ENCODE data around the gene DCDC1. TPM values are rescaled to one million over a fixed set of nuclear protein-coding genes. Genes with fewer than 3 reads are reported as not detected.

The DCDC1 gene
- total RNA-seq, 1 experiment from 2014 or later: 1.5 TPM

DNA sequence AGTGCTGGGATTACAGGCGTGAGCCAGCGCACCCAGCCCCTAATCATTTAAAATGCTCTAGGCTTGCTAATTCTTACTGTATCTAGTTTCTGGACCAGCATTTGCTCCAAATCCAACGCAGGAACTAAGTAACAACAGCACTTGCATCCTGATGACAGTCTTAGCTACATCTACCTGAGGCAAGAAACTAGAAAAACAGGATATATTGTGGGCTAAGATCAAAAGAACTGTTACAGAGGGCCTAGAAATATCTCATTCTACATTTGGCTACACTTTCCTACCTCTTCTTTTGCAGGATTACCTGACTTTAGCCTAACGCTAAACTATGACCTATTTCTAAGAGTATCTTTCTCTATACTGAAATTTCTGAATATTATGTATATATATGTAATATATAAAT is 7.8 kb downstream of the DCDC1 start:
- no peaks in the 10 kb centered on the region for H3K79me2 ChIP-seq (ENCODE audit: insufficient read depth, low read length)
- intact Hi-C loops (cut with micrococcal nuclease): no loop called here
- ChIA-PET POLR2A (no interaction called here), CTCF (no interaction called here), RAD21 (ENCODE audit: low non-redundant PET in 1 of 2, low total read pairs in 2 of 2, uncharacterized antibody in 2 of 2, unreplicated experiment in 2 of 2) (no interaction called here)
- H3K9me2 ChIP-seq (ENCODE audit: insufficient read depth): no peaks in the 10 kb centered on the region
- no peaks in the 10 kb centered on the region for H3K9me3 ChIP-seq (ENCODE audit: control insufficient read depth in 1 of 2, insufficient read depth in 1 of 2, low read depth in 1 of 2, low read length in 2 of 2)
- no peak overlapping the region for H3K9ac ChIP-seq (ENCODE audit: low read length)
- no peak overlapping the region for H3K27ac ChIP-seq (ENCODE audit: low read depth, low read length)
- TF ChIP-seq YY1 (IDR thresholded peaks at IDR 0.05; ENCODE audit: extremely low read depth, insufficient replicate concordance, low read depth, low read length) (no peak), ELF1 (IDR thresholded peaks at IDR 0.05; ENCODE audit: borderline replicate concordance, low read depth) (no peak), POLR2A (IDR thresholded peaks at IDR 0.05; ENCODE audit: borderline replicate concordance, extremely low read depth, insufficient read depth, insufficient read length) (no peak), MAX (IDR thresholded peaks at IDR 0.05) (no peak), SRF (IDR thresholded peaks at IDR 0.05; ENCODE audit: low read depth) (no peak), EGR1 (IDR thresholded peaks at IDR 0.05; ENCODE audit: low read depth) (no peak), POLR2AphosphoS5 (IDR thresholded peaks at IDR 0.05; ENCODE audit: low read depth, low read length) (no peak), EZH2phosphoT487 (IDR thresholded peaks at IDR 0.05; ENCODE audit: borderline replicate concordance) (no peak), CBX3 (IDR thresholded peaks at IDR 0.05; ENCODE audit: low read depth) (no peak), ZNF274 (IDR thresholded peaks at IDR 0.05; ENCODE audit: low read depth, low read length) (no peak), FOSL1 (IDR thresholded peaks at IDR 0.05; ENCODE audit: low read depth) (no peak), ZFX (IDR thresholded peaks at IDR 0.05) (no peak), JUND (IDR thresholded peaks at IDR 0.05) (no peak), ATF3 (IDR thresholded peaks at IDR 0.05) (no peak), EZH2 (IDR thresholded peaks at IDR 0.05) (no peak)
- TF ChIP-seq, protein P1, sequence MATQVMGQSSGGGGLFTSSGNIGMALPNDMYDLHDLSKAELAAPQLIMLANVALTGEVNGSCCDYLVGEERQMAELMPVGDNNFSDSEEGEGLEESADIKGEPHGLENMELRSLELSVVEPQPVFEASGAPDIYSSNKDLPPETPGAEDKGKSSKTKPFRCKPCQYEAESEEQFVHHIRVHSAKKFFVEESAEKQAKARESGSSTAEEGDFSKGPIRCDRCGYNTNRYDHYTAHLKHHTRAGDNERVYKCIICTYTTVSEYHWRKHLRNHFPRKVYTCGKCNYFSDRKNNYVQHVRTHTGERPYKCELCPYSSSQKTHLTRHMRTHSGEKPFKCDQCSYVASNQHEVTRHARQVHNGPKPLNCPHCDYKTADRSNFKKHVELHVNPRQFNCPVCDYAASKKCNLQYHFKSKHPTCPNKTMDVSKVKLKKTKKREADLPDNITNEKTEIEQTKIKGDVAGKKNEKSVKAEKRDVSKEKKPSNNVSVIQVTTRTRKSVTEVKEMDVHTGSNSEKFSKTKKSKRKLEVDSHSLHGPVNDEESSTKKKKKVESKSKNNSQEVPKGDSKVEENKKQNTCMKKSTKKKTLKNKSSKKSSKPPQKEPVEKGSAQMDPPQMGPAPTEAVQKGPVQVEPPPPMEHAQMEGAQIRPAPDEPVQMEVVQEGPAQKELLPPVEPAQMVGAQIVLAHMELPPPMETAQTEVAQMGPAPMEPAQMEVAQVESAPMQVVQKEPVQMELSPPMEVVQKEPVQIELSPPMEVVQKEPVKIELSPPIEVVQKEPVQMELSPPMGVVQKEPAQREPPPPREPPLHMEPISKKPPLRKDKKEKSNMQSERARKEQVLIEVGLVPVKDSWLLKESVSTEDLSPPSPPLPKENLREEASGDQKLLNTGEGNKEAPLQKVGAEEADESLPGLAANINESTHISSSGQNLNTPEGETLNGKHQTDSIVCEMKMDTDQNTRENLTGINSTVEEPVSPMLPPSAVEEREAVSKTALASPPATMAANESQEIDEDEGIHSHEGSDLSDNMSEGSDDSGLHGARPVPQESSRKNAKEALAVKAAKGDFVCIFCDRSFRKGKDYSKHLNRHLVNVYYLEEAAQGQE (IDR thresholded peaks at IDR 0.05; ENCODE audit: low read depth): no peak
- TF ChIP-seq, protein P2, sequence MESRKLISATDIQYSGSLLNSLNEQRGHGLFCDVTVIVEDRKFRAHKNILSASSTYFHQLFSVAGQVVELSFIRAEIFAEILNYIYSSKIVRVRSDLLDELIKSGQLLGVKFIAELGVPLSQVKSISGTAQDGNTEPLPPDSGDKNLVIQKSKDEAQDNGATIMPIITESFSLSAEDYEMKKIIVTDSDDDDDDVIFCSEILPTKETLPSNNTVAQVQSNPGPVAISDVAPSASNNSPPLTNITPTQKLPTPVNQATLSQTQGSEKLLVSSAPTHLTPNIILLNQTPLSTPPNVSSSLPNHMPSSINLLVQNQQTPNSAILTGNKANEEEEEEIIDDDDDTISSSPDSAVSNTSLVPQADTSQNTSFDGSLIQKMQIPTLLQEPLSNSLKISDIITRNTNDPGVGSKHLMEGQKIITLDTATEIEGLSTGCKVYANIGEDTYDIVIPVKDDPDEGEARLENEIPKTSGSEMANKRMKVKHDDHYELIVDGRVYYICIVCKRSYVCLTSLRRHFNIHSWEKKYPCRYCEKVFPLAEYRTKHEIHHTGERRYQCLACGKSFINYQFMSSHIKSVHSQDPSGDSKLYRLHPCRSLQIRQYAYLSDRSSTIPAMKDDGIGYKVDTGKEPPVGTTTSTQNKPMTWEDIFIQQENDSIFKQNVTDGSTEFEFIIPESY (IDR thresholded peaks at IDR 0.05; ENCODE audit: extremely low read depth, insufficient replicate concordance, low read length): no peak
- no peak for DNase-seq (ENCODE audit: low read depth, low spot score)
- no peak overlapping the region for H3K4me2 ChIP-seq (ENCODE audit: low read length)
- no peaks in the 10 kb centered on the region for H3K27me3 ChIP-seq (ENCODE audit: insufficient read depth, low read length)
- BruUV-seq (replicated peaks): no TSS peak
- H3K4me1 ChIP-seq (ENCODE audit: control insufficient read depth in 1 of 2, insufficient read depth in 2 of 2, low read length in 2 of 2): no peaks in the 10 kb centered on the region
- H3K4me3 ChIP-seq (replicated peaks in 1 of 2; ENCODE audit: low read depth in 1 of 2, low read length in 2 of 2): no peak overlapping the region
- H3K36me3 ChIP-seq (ENCODE audit: control insufficient read depth in 1 of 2, insufficient read depth in 2 of 2, low read length in 2 of 2): no peaks in the 10 kb centered on the region
- H2AFZ ChIP-seq (ENCODE audit: low read depth, low read length, poor library complexity, severe bottlenecking): no peak overlapping the region
- H4K20me1 ChIP-seq (ENCODE audit: insufficient read depth): no peaks in the 10 kb centered on the region
- no peak for ATAC-seq

All from HCT116 (cell line).